DOHH2 (cell line): ENCODE results near the gene H1-8.

Experiments used
- EZH2phosphoT487 ChIP-seq: fragments of 200-600 bp; sonication (generic); IDR thresholded peaks from 2 replicates; pipeline ENCODE4 v1.6.1; 2017; ENCODE audit warnings: borderline replicate concordance, mild to moderate bottlenecking, antibody characterized with exemption, low read length, moderate library complexity, mixed read lengths
- TF ChIP-seq, protein P1 (sequence below): fragments of 200-600 bp; sonication (generic); IDR thresholded peaks from one replicate; pipeline ENCODE4 v1.5.1; 2014; ENCODE audit warnings: antibody characterized with exemption, mild to moderate bottlenecking, low read depth, low read length; ENCODE audit not compliant: poor library complexity, severe bottlenecking

DNA sequence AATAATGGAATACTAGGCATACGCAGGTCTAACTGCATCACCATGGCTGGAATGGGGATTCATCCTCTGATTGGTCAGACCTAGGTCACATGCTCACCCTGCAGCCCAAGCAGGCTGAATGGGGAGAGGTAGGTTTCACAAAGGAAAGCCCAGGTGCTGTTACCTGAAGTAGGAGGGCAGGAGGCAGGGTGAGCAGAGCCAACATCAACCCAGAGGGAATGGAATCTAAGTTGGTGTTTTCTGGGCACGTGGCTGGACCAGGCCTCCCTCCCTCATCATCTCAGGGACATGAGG, 6.7 kb upstream of the H1-8 start:
- TF ChIP-seq, protein P1, sequence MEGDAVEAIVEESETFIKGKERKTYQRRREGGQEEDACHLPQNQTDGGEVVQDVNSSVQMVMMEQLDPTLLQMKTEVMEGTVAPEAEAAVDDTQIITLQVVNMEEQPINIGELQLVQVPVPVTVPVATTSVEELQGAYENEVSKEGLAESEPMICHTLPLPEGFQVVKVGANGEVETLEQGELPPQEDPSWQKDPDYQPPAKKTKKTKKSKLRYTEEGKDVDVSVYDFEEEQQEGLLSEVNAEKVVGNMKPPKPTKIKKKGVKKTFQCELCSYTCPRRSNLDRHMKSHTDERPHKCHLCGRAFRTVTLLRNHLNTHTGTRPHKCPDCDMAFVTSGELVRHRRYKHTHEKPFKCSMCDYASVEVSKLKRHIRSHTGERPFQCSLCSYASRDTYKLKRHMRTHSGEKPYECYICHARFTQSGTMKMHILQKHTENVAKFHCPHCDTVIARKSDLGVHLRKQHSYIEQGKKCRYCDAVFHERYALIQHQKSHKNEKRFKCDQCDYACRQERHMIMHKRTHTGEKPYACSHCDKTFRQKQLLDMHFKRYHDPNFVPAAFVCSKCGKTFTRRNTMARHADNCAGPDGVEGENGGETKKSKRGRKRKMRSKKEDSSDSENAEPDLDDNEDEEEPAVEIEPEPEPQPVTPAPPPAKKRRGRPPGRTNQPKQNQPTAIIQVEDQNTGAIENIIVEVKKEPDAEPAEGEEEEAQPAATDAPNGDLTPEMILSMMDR = no peak
- TF ChIP-seq EZH2phosphoT487 = no peak
